ENCODE measurements around the gene ZC3H6. TPM values are rescaled to one million over a fixed set of nuclear protein-coding genes. Genes with fewer than 3 reads are reported as not detected.

The ZC3H6 gene
- total and polyA plus RNA-seq, 2 of the 13 experiments (the other 11 are each of a cell fraction or from before 2014, with no cell fraction given), result 0.71 to 0.93 TPM

DNA sequence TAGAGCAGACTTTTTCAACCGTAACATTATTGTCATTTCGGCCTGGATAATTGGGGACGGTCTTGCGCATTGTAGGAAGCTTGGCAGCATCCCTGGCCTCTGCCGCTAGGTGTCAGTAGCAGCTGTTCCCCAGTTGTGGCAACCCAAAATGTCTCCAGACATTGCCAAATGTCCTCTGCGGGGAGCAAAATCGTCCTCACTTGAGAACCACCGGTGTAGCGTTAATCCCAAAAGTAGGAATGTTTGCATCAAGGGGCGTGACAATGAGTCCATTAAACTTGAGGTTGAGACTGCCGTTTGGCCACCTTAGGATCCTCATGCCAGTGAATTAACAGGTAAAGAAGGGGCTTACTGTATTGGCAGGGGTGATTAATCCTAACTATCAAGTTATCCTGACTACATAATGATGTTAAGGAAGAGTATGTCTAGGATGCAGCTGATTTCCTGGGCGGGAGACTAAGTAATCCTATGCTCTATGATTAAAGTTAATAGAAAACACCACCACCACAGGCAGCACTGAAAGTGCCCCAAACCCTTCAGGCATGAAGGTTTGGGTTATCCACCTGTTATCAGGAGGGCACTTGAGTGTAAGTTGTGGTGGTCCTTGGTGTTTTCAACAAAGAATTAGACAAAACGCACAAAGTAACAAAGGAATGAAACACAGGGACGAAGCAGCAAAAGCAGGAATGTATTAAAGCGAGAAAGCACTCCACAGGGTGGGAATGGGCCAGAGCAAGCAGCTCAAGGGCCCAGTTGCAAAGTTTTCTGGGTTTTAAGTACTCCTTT, 15.7 kb upstream of the ZC3H6 start (continued):
- TF ChIP-seq ZNF547 (CRISPR knock-in tag; IDR thresholded peaks at IDR 0.05), result peak; percentile 63; the same call in 1 of the 2 replicates
- no peak for TF ChIP-seq ZNF24 (IDR thresholded peaks at IDR 0.05)
- TF ChIP-seq KMT2B (CRISPR knock-in tag; IDR thresholded peaks at IDR 0.05), result peak; percentile 56; the same call in 1 of the 2 replicates
- TF ChIP-seq POLR2G (IDR thresholded peaks at IDR 0.05; ENCODE audit: low read depth, low read length), result no peak
- no peak for TF ChIP-seq ZNF549 (CRISPR knock-in tag; IDR thresholded peaks at IDR 0.05)
- TF ChIP-seq, protein P1, sequence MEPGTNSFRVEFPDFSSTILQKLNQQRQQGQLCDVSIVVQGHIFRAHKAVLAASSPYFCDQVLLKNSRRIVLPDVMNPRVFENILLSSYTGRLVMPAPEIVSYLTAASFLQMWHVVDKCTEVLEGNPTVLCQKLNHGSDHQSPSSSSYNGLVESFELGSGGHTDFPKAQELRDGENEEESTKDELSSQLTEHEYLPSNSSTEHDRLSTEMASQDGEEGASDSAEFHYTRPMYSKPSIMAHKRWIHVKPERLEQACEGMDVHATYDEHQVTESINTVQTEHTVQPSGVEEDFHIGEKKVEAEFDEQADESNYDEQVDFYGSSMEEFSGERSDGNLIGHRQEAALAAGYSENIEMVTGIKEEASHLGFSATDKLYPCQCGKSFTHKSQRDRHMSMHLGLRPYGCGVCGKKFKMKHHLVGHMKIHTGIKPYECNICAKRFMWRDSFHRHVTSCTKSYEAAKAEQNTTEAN (CRISPR knock-in tag; conservative IDR thresholded peaks at IDR 0.05), result no peak
- peak; percentile 67 for TF ChIP-seq MIER2 (CRISPR knock-in tag; IDR thresholded peaks at IDR 0.05)
- TF ChIP-seq PPARG (CRISPR knock-in tag; conservative IDR thresholded peaks at IDR 0.05), result peak; percentile 46; the same call in 1 of the 2 replicates
- TF ChIP-seq, protein P2, sequence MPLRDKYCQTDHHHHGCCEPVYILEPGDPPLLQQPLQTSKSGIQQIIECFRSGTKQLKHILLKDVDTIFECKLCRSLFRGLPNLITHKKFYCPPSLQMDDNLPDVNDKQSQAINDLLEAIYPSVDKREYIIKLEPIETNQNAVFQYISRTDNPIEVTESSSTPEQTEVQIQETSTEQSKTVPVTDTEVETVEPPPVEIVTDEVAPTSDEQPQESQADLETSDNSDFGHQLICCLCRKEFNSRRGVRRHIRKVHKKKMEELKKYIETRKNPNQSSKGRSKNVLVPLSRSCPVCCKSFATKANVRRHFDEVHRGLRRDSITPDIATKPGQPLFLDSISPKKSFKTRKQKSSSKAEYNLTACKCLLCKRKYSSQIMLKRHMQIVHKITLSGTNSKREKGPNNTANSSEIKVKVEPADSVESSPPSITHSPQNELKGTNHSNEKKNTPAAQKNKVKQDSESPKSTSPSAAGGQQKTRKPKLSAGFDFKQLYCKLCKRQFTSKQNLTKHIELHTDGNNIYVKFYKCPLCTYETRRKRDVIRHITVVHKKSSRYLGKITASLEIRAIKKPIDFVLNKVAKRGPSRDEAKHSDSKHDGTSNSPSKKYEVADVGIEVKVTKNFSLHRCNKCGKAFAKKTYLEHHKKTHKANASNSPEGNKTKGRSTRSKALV (CRISPR knock-in tag; IDR thresholded peaks at IDR 0.05), result peak; percentile 43; the same call in 1 of the 2 replicates
- peak; percentile 13; the same call in 1 of the 2 replicates for TF ChIP-seq ETV5 (CRISPR knock-in tag; IDR thresholded peaks at IDR 0.05; ENCODE audit: borderline replicate concordance)
- TF ChIP-seq, protein P3, sequence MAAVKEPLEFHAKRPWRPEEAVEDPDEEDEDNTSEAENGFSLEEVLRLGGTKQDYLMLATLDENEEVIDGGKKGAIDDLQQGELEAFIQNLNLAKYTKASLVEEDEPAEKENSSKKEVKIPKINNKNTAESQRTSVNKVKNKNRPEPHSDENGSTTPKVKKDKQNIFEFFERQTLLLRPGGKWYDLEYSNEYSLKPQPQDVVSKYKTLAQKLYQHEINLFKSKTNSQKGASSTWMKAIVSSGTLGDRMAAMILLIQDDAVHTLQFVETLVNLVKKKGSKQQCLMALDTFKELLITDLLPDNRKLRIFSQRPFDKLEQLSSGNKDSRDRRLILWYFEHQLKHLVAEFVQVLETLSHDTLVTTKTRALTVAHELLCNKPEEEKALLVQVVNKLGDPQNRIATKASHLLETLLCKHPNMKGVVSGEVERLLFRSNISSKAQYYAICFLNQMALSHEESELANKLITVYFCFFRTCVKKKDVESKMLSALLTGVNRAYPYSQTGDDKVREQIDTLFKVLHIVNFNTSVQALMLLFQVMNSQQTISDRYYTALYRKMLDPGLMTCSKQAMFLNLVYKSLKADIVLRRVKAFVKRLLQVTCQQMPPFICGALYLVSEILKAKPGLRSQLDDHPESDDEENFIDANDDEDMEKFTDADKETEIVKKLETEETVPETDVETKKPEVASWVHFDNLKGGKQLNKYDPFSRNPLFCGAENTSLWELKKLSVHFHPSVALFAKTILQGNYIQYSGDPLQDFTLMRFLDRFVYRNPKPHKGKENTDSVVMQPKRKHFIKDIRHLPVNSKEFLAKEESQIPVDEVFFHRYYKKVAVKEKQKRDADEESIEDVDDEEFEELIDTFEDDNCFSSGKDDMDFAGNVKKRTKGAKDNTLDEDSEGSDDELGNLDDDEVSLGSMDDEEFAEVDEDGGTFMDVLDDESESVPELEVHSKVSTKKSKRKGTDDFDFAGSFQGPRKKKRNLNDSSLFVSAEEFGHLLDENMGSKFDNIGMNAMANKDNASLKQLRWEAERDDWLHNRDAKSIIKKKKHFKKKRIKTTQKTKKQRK (IDR thresholded peaks at IDR 0.05; ENCODE audit: low read length), result no peak
- TF ChIP-seq SP140L (CRISPR knock-in tag; IDR thresholded peaks at IDR 0.05; ENCODE audit: borderline replicate concordance), result 0 out of 2 replicates have a peak, but pooled peaks have one; percentile 66
- TF ChIP-seq ZNF644 (CRISPR knock-in tag; IDR thresholded peaks at IDR 0.05; ENCODE audit: low read depth), result peak; percentile 50; the same call in 1 of the 2 replicates
- no peak for TF ChIP-seq TCF7 (IDR thresholded peaks at IDR 0.05; ENCODE audit: low read depth)
- TF ChIP-seq TOE1 (CRISPR knock-in tag; IDR thresholded peaks at IDR 0.05), result 0 out of 2 replicates have a peak, but pooled peaks have one; percentile 21
- TF ChIP-seq DNMT3B (CRISPR knock-in tag; conservative IDR thresholded peaks at IDR 0.05), result 0 out of 2 replicates have a peak, but pooled peaks have one; percentile 48
- no peak for TF ChIP-seq SOX6 (IDR thresholded peaks at IDR 0.05)
- peak; percentile 14; the same call in 1 of the 2 replicates for TF ChIP-seq SOX6 (CRISPR knock-in tag; IDR thresholded peaks at IDR 0.05)
- TF ChIP-seq AHR (CRISPR knock-in tag; IDR thresholded peaks at IDR 0.05), result peak; percentile 67; the same call in 1 of the 2 replicates
- TF ChIP-seq, protein P4, sequence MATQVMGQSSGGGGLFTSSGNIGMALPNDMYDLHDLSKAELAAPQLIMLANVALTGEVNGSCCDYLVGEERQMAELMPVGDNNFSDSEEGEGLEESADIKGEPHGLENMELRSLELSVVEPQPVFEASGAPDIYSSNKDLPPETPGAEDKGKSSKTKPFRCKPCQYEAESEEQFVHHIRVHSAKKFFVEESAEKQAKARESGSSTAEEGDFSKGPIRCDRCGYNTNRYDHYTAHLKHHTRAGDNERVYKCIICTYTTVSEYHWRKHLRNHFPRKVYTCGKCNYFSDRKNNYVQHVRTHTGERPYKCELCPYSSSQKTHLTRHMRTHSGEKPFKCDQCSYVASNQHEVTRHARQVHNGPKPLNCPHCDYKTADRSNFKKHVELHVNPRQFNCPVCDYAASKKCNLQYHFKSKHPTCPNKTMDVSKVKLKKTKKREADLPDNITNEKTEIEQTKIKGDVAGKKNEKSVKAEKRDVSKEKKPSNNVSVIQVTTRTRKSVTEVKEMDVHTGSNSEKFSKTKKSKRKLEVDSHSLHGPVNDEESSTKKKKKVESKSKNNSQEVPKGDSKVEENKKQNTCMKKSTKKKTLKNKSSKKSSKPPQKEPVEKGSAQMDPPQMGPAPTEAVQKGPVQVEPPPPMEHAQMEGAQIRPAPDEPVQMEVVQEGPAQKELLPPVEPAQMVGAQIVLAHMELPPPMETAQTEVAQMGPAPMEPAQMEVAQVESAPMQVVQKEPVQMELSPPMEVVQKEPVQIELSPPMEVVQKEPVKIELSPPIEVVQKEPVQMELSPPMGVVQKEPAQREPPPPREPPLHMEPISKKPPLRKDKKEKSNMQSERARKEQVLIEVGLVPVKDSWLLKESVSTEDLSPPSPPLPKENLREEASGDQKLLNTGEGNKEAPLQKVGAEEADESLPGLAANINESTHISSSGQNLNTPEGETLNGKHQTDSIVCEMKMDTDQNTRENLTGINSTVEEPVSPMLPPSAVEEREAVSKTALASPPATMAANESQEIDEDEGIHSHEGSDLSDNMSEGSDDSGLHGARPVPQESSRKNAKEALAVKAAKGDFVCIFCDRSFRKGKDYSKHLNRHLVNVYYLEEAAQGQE (IDR thresholded peaks at IDR 0.05; ENCODE audit: borderline replicate concordance in 1 of 2, low read depth in 1 of 2, low read length in 2 of 2), result no peak
